HPDE6-E6E7 (cell line): ENCODE data around the gene ING3.
"Not testable (repeated sequence)": the region's sequence is repeated elsewhere in the genome, so short reads cannot be mapped to it uniquely, and the experiment has no call there.

ENCODE experiments used
- DNase-seq: peaks from one replicate; pipeline ENCODE4 v3.0.0; 2011; ENCODE audit warnings: missing footprints; ENCODE audit errors: extremely low spot score

Gene ING3

GRCh38 chr7:121002048-121002756 is 51.6 kb downstream of the ING3 start:
- no peak for DNase-seq

GRCh38 chr7:121002757-121003200 is 52.2 kb downstream of the ING3 start:
- no peak for DNase-seq

DNA sequence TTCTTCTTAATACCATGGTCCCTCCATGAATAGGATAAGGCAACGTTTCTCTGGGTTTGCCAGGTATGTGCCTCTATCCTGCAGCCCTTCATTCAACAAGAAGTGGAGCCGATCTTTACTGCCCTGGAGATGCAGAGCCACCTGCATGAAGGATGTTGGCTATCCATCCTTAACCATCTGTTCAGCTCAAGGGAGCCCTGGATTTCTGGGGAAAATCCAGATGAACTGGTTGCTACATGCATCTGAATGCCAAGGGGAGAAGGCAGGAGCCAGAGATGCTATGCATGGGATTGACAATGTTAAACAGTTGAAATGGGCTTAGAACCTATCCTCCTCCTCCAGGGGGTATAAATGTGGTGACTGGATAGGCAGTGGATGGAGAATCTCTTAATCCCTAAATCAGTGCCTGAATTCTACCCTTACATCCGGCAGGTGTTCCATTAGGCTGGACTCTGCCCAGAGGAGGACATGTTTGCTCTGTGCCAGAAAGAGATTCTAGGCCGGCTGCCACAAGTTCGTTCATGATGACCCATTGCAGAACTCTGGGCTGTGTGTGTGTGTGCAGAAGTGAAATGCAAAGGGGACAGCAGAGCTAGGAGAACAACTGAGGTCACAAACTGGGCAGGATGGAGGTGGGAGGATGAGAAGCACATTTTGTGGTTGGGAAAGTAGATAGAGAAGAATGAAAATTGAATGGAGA is 53.6 kb downstream of the ING3 start:
- no peak for DNase-seq

DNA sequence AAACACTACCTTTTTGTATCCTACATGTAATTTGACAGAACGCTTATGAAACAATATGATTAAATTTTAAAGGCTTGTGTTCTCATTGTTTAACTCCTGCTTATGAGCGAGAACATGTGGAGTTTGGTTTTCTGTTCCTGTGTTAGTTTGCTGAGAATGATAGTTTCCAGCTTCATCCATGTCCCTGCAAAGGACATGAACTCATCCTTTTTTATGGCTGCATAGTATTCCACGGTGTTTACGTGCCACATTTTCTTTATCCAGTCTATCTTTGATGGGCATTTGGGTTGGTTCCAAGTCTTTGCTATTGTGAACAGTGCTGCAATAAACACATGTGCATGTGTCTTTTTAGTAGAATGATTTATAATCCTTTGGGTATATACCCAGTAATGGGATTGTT is 54.5 kb downstream of the ING3 start:
- not testable (repeated sequence) for DNase-seq

DNA sequence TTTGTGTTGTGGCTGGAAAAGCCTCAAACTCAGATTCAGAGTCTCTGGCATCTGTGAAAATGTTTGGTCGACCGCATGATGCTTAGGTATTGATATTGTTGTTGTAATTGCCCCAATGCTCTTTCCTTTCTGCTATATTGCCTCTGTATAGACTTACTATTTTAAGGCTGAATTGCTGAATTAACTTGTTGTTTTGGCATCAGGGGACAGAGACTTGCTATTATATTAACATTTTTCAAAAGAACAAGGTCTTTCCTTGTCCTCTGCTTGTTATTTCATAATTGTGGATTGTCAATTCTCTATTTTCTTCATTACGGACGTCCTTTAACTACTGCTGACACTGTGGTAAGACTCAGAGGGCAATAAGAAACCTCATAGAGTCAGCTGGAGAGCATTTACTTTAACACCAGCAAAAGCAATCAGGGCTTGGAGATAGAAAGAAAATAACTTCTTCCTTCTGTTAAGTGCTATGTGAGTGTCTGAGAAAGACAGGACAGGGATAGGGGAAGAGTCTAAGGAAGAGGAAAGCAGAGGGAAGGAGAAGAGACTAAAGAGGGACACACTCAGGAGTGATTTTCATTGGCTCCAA is 55.5 kb downstream of the ING3 start:
- no peak for DNase-seq

GRCh38 chr7:121006711-121007315 is 56.2 kb downstream of the ING3 start:
- no peak for DNase-seq

GRCh38 chr7:121008816-121009215 is 58.2 kb downstream of the ING3 start:
- no peak for DNase-seq

GRCh38 chr7:121011401-121011800 is 60.8 kb downstream of the ING3 start:
- no peak for DNase-seq

DNA sequence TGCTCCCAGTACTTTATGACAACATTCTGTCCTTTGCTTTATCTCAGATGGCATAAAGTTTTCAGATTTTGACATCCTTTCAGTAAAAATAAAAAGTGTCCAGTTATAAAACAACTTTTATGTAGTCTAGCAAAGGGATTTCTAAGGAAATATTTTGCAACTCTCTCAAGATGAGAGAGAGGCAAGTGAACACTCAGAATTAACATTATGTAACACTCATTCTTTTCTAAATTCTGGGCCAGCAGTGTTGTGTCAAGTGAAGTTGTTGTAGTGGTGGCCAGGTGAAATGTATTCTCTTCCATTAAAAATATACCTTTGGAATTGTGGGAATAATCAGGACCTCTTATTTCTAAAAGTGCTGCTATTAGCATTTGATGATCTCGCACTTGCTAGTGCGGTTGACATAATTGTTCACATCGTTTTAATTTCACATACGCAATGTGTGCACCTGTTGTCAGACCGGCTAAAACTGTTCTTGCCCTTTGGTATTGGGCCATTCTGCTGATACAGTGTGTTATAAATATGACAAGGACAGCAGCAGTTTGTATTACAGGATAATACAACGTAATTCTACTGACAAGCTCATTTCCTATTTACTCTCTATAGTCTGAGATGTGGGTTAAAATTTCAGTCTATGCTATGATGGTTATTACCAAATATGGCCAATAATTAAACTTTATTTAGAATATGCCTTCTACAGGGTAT is 61.7 kb downstream of the ING3 start:
- no peak for DNase-seq

DNA sequence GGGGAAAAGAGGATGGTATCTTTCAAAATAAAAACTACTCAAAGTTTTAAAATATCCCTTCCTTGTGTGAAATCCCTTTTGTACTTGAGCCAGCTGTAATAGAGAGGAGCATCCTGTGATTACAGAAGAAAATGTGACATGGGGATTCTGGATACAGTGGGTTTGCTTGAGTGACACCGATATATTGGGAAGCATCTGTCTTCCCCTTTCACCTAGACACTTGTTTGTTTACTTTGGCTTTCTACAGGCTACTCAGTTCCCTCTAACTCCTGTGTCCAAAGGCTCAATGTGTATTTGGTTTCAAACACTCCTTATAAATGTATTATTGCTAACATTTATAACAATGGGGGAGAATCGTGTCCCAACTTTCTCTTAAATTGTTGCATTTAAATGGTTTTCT is 62.3 kb downstream of the ING3 start:
- DNase-seq = no peak

GRCh38 chr7:121015560-121015959 is 65.0 kb downstream of the ING3 start:
- DNase-seq = no peak

GRCh38 chr7:121016966-121017365 is 66.4 kb downstream of the ING3 start:
- no peak for DNase-seq

DNA sequence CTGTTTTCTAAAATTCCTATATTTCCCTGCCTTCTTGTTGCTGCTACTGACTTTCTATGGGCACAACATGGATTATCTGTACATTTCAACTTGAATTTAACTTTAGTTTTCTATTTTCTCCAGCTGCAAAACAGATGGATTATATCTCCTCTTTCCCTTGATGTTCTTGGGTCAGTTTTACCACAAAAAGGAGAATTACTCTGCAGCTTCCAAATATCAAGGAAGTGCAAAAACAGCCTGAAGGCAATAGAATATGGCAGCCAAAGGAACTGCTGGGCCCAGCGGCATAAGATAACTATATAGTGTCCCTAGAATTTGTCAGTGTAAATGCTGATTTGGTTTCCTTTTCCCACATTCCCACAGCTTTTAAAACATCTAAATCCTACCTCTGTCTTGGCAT is 67.0 kb downstream of the ING3 start:
- DNase-seq = no peak

DNA sequence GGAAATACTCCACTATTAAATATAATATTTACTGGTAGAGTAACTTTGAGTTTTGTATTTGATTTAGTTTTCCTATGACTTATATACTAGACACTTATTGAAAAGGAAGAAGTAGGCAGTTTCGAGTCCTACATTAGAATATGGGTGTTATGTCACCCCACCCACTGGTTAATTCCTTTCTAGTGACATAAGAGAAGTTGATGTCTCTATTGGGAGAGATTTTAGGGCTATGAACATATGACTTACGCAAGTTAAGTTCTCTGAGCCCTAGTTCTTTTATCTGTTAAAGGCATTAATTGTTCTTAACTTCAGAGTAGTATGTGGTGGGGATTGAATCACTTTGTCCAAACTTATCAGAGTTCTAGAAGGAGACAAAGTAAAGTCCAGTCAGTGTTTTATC is 68.4 kb downstream of the ING3 start:
- no peak for DNase-seq

GRCh38 chr7:121020249-121020988 is 69.8 kb downstream of the ING3 start:
- DNase-seq = peak; percentile 38

DNA sequence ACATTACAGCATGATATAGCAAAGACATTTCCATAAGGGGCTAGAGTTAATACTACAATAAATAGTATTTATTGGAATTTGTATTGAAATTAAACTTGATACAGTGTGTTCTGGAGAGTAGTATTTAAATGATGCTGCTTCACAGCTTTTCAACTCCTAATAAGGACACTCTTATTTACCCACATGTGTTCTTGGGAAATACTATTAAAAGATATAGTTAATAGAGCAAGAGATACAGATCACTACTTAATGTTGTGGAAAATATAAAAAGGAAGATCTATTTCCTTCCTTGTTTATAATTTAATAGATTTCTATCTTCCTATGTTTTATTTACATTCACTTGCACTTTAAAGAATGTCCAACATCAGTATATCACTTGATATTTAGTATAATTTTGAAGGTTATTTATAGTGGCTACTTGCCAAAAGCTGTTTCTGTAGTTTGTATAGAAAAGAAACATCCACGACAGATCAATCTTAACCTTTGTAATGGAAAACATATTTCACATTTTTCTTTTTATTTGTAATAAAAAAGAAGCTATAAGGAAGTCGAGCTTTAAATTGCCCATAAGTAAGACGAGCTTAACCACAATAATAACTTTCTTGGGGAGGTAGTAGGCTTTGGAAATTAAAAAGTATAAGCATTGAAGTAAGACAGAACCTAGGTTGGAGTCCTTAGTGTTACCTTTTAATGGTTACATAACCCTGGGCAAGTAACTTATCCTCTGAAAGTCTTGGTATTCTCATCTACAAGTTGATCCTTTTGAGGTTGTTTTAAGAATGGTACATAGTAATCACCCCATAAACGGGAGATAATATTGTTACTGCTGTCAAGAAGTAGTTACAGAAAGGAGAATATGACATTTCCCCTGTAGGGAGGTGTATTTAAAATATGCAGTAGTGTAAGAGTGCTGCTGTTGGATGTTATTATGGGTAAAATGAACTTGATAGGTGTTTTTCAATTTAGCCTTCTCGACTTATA is 70.7 kb downstream of the ING3 start:
- DNase-seq = no peak

DNA sequence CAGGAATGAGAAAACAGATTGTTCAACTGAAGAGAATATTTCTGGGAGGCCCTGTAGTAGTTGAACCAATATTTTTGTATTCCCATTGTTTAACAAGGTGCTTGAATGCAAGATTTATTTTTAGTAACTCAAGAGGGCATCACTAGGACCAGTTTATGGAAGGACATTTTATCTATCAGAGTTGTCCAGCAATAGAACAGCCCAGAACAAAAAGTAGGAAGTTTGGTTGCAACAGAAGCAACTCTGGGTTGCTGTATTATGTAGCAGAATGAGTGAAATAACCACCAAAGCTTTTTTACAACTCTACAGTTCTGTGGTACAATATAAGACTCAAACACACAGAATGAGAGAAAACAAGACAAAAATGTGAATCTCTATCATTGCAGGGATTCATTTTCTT is 72.6 kb downstream of the ING3 start:
- no peak for DNase-seq

DNA sequence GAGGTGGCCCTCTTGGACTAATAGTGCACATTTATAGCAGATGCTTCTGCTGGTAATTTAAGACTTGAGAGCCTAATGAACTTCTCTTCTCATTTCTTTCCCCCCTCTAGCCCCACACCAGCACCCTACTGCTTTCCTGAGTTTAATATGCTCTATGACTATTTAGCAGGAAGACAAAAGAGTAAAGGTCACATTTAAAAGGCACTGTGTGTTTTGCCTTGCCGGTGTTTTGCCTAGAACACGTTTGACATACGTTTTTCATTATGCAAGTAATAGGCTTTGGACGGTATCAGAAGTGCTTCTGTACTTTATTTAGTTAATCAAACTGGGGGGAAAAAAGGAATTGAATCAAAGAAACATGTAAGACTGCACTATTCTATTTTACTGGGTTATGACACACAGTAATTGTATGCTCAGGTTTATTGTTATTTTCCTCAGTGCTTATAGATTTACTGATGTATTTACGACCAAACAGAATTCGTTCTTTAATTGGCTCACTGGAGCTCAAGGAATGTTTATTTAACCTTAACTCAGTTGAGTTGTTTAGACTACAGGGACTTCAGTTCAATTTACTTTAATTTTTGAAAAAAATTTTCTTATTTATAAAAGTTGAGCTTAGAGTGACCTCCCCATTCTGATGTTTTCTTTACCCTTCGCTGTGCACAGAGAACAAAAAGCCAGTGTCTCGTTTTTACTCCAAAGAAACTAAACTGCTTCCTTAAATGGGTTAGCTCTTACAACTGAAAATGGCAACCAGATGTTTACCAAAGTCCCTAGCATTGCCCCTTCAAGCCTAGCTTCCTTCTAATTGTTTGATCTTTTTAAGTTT is 73.3 kb downstream of the ING3 start:
- no peak for DNase-seq

DNA sequence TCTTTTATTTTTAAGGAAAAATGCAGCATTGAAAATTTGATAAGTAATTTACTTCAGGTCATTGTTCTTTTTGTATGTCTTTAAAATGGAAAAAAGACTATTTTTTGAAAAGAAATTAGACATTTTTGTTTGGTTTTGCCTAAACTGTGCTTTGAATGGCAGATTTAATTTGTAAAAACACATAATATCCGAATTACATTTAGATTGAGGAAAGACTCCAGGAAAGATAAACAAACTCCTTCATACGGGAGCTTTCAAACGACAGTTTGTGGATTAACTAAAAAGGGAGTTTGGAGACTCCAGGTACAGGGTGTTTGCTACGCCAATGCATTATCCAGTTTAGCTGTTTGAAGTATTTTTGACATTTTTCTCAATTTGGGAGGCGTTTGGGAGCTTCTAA is 74.0 kb downstream of the ING3 start:
- DNase-seq = no peak
